Progenitor cell of endocrine pancreas (in vitro differentiated cells): ENCODE measurements around the gene ATP2B2. TPM values are rescaled to one million over a fixed set of nuclear protein-coding genes. Genes with fewer than 3 reads are reported as not detected.

ENCODE experiments used
- DNase-seq: peaks from one replicate; pipeline ENCODE4 v3.0.0; 2021; ENCODE audit warnings: low spot score; ENCODE audit not compliant: unreplicated experiment
- H3K27ac Mint-ChIP-seq: 2 replicates; pipeline ENCODE4 v1.8.0; 2021; ENCODE audit warnings: mild to moderate bottlenecking, moderate library complexity, mixed read lengths
- H3K27me3 Mint-ChIP-seq: 2 replicates; pipeline ENCODE4 v1.8.0; 2021; ENCODE audit warnings: mixed read lengths
- H3K36me3 Mint-ChIP-seq: 2 replicates; pipeline ENCODE4 v1.8.0; 2022; ENCODE audit warnings: mixed read lengths; ENCODE audit not compliant: insufficient read depth
- H3K4me1 Mint-ChIP-seq: 2 replicates; pipeline ENCODE4 v1.8.0; 2021; ENCODE audit warnings: low read depth, mixed read lengths
- H3K4me3 Mint-ChIP-seq: 2 replicates; pipeline ENCODE4 v1.8.0; 2021; ENCODE audit warnings: low read depth, mild to moderate bottlenecking, moderate library complexity, mixed read lengths
- H3K9me3 Mint-ChIP-seq: 2 replicates; pipeline ENCODE4 v1.8.0; 2021; ENCODE audit warnings: low read depth, mixed read lengths
- total RNA-seq: library from RNA; stranded (reverse); gene quantifications from 2 replicates; pipeline ENCODE4 v1.2.1, GENCODE V29; 2021
- TF ChIP-seq, protein P1 (sequence below): fragments of 200-600 bp; sonication (generic); IDR thresholded peaks from one replicate; pipeline ENCODE4 v1.5.0; 2021; ENCODE audit warnings: antibody characterized with exemption, mild to moderate bottlenecking; ENCODE audit not compliant: unreplicated experiment

ATP2B2 gene
- total RNA-seq, 1 donor from 2014 or later = 0.07 TPM

DNA sequence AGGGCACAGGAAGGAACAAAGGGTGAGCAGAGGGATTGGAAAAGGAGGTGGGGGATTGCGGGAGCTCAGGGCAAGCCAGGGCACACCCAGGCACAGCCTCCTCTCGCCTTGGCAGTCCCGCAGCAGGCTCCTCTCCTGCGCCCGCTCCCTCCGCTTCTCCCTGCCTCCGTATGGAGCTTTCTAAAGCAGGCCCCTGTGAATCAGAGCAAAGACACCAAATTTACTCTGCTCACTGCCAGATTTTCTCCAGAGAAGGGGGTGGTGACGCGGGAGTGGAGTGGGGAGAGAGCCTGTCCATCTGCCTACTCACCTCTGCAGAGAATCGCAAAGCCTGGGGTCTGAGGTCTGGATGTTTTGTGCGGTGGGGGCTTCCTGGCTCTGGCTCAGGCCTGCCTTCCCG is 20.0 kb downstream of the ATP2B2 start:
- H3K4me1 Mint-ChIP-seq = no peaks in the 10 kb centered on the region
- TF ChIP-seq, protein P1, sequence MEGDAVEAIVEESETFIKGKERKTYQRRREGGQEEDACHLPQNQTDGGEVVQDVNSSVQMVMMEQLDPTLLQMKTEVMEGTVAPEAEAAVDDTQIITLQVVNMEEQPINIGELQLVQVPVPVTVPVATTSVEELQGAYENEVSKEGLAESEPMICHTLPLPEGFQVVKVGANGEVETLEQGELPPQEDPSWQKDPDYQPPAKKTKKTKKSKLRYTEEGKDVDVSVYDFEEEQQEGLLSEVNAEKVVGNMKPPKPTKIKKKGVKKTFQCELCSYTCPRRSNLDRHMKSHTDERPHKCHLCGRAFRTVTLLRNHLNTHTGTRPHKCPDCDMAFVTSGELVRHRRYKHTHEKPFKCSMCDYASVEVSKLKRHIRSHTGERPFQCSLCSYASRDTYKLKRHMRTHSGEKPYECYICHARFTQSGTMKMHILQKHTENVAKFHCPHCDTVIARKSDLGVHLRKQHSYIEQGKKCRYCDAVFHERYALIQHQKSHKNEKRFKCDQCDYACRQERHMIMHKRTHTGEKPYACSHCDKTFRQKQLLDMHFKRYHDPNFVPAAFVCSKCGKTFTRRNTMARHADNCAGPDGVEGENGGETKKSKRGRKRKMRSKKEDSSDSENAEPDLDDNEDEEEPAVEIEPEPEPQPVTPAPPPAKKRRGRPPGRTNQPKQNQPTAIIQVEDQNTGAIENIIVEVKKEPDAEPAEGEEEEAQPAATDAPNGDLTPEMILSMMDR = no peak
- DNase-seq = no peak
- H3K9me3 Mint-ChIP-seq = no peaks in the 10 kb centered on the region
- no peak overlapping the region for H3K27ac Mint-ChIP-seq
- no peaks in the 10 kb centered on the region for H3K36me3 Mint-ChIP-seq
- no peak overlapping the region for H3K4me3 Mint-ChIP-seq
- H3K27me3 Mint-ChIP-seq = peaks cover 4% of the 10 kb centered on the region

DNA sequence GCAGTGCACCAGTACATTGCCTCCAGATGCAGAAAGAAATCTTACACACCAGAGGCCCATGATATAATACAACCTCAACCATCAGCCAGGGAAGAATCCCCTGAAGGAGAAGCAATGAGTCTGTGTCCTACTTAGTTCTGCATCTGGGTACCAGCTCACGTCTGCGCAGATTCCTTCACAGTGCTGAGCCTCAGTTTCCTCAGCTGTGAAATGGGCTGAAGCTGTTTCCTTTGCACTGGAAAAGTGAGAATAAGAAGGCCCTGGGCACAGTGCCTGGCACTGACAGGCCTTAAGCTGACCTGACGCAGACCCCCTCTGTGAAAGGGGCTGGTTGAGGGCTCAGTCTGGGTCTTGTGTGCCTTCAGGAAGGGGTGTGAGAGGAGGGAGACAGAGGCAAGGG is 20.7 kb downstream of the ATP2B2 start:
- no peaks in the 10 kb centered on the region for H3K4me1 Mint-ChIP-seq
- TF ChIP-seq, protein P1 = no peak
- H3K27me3 Mint-ChIP-seq = peaks cover 4% of the 10 kb centered on the region
- no peak overlapping the region for H3K27ac Mint-ChIP-seq
- no peak overlapping the region for H3K4me3 Mint-ChIP-seq
- no peaks in the 10 kb centered on the region for H3K36me3 Mint-ChIP-seq
- no peak for DNase-seq
- H3K9me3 Mint-ChIP-seq = no peaks in the 10 kb centered on the region

DNA sequence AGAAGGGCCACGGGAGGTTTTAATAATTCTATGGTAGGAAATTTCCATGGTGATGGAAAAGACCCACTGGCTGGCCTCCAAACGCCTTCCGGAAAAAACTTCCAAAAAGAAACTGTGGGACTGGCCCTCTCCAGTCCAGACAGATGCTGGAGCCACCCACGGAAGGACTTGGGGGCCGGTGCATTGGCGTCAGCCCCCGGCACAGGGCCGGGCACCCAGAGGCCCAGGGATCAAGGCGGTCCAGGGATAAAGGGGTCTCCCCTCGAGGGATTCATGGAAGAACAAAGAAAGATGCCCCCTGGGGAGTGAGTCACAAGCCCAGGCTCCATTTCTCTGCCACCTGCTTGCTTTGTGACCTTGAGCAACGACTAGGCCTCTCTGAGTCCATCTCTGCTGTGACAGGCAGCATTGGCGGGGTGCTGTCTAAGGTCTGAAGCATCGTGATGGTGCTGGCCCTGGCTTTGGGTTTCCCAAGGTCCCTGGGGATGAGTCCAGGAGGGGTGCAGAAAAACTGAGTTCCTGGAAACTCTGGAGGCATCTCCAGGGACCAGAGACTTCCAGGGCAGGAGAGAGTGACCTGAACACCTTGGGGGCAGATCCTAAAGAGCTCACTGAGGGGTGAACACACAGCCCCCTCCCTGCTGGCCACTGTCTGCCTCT is 21.6 kb downstream of the ATP2B2 start:
- DNase-seq = no peak
- no peak overlapping the region for H3K27ac Mint-ChIP-seq
- H3K9me3 Mint-ChIP-seq = no peaks in the 10 kb centered on the region
- no peak overlapping the region for H3K4me3 Mint-ChIP-seq
- H3K4me1 Mint-ChIP-seq = no peaks in the 10 kb centered on the region
- H3K27me3 Mint-ChIP-seq = no peaks in the 10 kb centered on the region
- H3K36me3 Mint-ChIP-seq = no peaks in the 10 kb centered on the region
- TF ChIP-seq, protein P1 = no peak

DNA sequence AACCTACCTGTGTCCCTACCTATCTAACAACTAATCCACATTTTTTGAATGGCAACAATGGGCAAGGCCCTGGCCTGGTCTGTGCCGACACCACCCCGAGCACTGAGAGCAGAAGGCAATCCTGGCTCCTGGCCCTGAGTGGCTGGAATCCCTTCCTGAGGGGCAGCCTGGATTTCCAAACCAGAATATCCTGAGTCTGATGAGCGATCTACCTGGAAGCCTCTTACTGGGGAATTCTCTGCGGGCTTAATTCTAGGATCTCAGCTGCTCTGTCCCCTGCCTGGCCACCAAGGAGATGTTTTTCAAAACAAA is 22.1 kb downstream of the ATP2B2 start:
- Mint-ChIP-seq H3K9me3 (peaks cover 4% of the 10 kb centered on the region), H3K4me3 (no peak overlapping the region), H3K27me3 (no peaks in the 10 kb centered on the region), H3K36me3 (no peaks in the 10 kb centered on the region), H3K27ac (no peak overlapping the region), H3K4me1 (no peaks in the 10 kb centered on the region)
- DNase-seq = no peak
- TF ChIP-seq, protein P1 = no peak

DNA sequence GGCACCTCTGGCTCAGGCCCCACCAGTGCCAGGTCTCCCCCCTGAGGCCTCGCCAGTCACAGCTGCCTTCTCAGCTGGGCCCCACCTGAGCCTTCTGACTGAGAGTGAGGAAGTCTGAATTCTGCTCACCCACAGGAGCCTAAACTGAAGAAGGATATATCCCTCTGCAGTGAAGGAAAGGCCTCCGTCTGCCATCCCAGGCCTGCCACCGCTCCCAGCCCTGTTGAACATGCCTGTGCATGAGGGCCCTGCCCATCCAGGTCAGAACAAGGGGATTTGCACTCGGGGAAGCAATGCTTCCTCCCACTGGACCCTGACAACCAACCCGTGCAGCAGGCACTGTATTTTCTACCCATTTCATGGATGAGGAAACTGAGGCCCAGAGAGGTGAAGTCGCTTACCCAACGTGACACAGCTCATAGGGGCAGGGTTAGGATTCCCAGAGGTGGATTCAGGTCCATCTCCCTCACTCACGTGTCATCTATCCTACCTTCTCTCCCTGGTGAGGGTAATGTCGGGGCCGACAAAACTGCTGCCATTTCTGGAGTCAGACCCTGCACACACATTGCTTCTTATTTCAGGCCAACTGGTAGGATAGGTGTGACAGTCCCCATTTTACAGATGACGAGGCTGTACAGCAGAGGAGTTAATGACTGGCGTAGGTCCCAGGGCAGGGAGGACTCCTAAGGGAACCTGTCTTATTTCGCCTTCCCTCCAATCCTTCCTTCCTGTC is 22.6 kb downstream of the ATP2B2 start:
- DNase-seq = no peak
- H3K27me3 Mint-ChIP-seq = no peaks in the 10 kb centered on the region
- peaks cover 5% of the 10 kb centered on the region for H3K9me3 Mint-ChIP-seq
- no peak overlapping the region for H3K27ac Mint-ChIP-seq
- TF ChIP-seq, protein P1 = no peak
- H3K36me3 Mint-ChIP-seq = no peaks in the 10 kb centered on the region
- no peak overlapping the region for H3K4me3 Mint-ChIP-seq
- no peaks in the 10 kb centered on the region for H3K4me1 Mint-ChIP-seq
